GM10847 (cell line): ENCODE measurements around the gene KATNB1.

ENCODE experiments used
- POLR2A ChIP-seq: IDR thresholded peaks from 2 replicates; pipeline ENCODE4 v1.6.1; 2011; ENCODE audit not compliant: insufficient read length; ENCODE audit errors: extremely low read depth

KATNB1 gene

GRCh38 chr16:57696240-57696639 is 39.3 kb upstream of the KATNB1 start:
- no peak for TF ChIP-seq POLR2A

- TF ChIP-seq POLR2A = no peak
Measured at GRCh38 chr16:57697896-57698537, 37.6 kb upstream of the KATNB1 start.

GRCh38 chr16:57698812-57699405 is 36.7 kb upstream of the KATNB1 start:
- no peak for TF ChIP-seq POLR2A

- TF ChIP-seq POLR2A = no peak
Measured at GRCh38 chr16:57699481-57699880, 36.1 kb upstream of the KATNB1 start.

GRCh38 chr16:57699899-57700298 is 35.7 kb upstream of the KATNB1 start:
- no peak for TF ChIP-seq POLR2A

GRCh38 chr16:57700781-57701551 is 34.6 kb upstream of the KATNB1 start:
- TF ChIP-seq POLR2A = no peak

GRCh38 chr16:57701759-57702371 is 33.7 kb upstream of the KATNB1 start:
- no peak for TF ChIP-seq POLR2A

GRCh38 chr16:57703416-57704010 is 32.1 kb upstream of the KATNB1 start:
- no peak for TF ChIP-seq POLR2A

GRCh38 chr16:57704011-57704904 is 31.3 kb upstream of the KATNB1 start:
- no peak for TF ChIP-seq POLR2A

GRCh38 chr16:57704905-57705852 is 30.4 kb upstream of the KATNB1 start:
- no peak for TF ChIP-seq POLR2A

GRCh38 chr16:57706717-57707116 is 28.9 kb upstream of the KATNB1 start:
- no peak for TF ChIP-seq POLR2A

- TF ChIP-seq POLR2A = no peak
Measured at GRCh38 chr16:57707331-57707730, 28.2 kb upstream of the KATNB1 start.

GRCh38 chr16:57708168-57708567 is 27.4 kb upstream of the KATNB1 start:
- TF ChIP-seq POLR2A = no peak
